HPDE6-E6E7 (cell line): ENCODE results near the gene AIP.

Experiments
- DNase-seq: peaks from one replicate; pipeline ENCODE4 v3.0.0; 2011; ENCODE audit warnings: missing footprints; ENCODE audit errors: extremely low spot score

The AIP gene

GRCh38 chr11:67493548-67494370, 10.9 kb downstream of the AIP start:
- DNase-seq: no peak

- no peak for DNase-seq
Measured at GRCh38 chr11:67494371-67495233, 11.8 kb downstream of the AIP start.

DNA sequence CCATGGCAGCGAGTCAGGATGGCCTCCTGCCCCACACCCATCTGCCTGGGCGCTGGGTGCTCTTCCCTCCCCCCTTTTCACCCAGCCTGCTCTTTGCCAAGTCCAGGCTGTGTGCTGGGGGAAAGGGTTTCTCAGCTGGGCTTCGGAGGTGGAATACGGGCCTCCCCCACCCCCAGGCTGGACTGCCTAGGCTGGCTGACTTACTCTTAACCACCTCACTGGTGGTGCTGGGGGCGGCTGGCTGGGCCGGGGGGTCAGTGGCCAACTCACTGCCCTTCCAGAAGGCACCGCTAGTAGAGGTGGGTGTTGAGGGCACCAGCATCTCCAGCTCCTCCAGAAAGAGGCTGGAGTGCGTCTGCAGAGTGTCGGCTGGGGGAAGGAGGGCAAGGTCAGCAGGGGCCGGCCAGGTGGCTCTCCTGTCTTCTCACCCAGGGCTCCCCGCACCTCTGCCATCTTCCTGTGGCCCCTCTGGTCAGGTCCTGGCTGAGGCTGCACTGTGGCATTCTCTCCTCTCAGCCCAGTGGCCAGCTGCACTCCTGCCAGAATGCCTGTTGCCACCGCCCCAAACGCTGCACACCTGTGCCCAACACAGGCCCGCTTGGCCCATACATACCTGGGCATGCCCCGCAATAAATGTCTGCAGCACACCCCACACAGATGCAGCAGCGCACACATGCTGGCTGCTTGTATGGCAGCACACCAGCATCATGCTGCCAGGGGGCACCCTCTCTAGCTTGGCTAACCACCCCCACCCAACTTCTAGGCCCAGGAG, 12.6 kb downstream of the AIP start:
- DNase-seq: no peak

DNA sequence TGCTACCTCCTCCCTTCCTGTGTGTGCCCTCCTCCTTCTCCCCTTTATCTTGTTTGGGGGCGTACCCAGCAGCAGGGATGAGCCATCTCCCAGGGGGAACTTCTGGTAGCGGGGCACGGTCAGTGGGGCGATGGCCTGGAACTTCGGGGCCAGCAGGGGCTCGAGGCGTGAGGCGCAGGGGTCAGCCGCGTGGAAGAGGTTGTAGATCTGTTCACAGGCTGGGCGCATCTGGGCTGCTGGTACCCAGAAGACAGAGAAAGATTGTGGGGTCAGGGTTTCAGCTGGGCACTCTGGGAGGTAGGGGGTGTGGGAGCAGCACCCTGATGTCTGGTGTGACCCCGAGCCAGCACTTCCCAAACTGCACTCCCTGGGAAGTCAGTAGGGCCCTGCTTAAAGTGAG, 13.3 kb downstream of the AIP start:
- DNase-seq: no peak

DNA sequence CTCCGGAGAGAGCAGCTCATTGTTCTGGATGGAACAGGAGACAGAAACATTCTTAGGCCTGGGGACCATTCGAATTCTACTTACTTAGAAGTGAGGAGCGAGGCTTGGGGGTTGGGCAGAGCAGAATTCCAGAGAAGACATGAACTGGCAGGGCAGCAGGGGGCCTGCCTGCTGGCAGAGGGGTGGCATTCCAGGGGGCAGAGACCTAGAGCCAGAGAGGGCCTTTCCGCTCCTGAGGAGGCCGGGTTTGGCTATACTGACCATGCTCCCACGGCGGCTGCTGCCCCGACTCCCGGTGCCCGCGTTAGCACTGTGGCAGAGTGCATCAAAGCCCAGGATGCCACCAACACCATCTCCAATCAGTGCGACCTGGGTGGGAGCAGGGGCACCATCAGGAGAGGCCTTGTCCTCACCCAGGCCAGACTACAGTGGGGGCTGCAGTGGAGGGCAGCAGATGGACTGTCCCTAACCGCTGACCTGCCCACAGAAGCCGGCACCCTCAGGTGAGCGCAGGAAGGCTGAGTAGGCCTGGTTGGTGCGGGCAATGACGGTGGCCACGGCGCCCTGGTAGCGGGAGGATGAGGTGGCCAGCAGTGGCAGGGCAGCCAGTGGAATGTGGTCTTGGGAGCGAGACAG, 14.9 kb downstream of the AIP start:
- DNase-seq: no peak

DNA sequence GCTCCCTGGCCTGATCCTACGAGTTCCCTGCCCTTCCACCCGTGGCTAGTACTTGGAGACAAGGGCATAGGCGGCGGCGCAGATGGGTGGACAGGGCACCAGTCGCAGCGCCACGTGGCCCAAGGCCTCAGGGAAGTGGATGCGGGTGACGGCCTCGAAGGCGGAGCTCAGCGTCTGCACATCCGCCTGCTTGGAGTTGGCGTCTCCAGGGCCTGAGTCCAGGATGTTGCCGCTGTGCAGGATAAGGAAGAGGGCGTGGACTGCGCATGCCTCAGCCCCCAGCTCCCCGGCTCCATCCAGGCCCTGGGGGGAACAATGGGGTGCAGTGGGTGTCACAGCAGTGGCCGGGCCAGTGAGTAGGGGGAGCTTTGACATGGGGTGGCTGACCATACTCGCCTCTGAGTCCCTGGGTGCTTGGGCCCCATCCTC, 15.7 kb downstream of the AIP start:
- no peak for DNase-seq

DNA sequence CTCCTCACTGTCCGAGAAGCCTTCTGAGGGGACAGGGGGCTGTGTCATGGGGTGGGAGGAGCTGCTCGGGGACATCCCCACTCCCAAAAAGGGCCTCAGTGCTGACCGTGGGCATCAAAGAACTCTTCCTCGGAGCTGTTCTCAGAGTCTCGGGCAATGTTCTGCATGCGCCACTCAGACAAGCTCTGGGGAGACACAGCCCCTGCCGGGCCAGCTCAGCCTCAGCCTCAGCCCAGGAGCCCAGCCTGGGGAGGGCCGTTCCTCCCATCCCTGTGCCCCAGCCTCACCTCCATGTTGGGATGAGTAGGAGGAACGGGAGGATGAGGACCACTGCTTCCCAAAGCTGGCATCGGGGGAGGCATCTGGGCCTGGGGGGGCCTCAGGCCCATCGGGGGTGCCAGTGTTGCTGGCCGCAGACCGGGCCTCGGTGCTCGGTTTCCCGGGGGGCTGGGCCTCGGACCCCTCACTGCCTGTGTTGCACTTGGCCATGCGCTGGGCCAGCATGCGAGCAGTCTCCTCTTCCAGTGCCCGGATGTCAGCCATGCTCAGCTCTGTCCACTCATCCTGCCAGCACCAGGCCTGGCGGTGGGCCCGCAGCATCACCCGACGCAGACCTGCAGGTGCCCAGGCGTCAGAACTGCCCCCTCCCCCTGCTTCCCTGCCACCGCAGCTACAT, 17.1 kb downstream of the AIP start:
- no peak for DNase-seq

DNA sequence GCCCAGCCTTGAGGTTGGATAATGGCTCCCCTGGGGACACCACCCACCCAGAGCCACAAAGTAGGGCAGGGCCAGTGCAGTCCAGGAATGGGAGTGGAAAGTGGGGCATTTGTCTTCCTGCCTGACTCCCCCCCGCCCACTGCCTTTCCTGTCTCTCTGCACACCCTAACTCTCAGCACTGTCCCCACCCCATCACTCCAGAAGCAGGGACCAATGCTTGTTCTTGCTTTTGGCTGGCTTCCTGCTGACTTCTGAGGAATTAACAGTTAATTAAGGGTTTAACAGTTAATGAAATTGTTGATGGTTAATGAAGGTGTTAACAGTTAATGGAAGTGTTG, 17.6 kb downstream of the AIP start:
- DNase-seq: no peak

GRCh38 chr11:67500831-67501715, 18.2 kb downstream of the AIP start:
- DNase-seq: no peak

- no peak for DNase-seq
Measured at GRCh38 chr11:67501854-67502253, 19.0 kb downstream of the AIP start.

DNA sequence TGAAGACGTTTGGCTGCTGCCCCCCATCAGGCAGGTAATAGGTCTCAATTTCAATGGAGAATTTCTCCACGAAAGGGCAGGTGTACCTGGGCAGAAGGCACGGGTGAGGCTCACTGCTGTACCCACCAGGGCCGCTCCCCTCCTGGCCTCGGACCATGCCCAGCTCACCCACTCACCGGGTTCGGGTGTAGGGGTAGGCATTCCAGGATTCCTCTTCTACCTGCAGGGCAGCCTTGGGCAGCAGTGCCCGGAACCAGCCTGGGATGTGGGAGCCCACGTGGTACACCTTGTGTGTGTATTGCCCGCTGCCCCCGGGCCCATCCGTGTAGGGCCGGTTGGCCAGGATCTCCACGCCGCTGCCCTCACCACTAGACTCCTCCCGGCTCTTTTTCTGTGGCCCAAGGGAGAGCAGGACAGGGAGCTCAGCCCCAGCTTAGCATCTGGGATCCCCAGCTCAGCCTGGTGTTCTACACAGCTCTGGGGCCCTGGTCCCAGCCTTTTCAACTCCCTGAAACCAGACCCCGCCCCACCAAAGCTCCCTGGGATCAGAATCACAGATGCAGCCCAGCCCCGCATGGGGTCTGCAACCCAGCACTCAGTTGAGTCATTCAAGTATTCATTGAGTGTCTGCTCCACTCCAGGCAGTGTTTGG, 19.6 kb downstream of the AIP start:
- DNase-seq: no peak

DNA sequence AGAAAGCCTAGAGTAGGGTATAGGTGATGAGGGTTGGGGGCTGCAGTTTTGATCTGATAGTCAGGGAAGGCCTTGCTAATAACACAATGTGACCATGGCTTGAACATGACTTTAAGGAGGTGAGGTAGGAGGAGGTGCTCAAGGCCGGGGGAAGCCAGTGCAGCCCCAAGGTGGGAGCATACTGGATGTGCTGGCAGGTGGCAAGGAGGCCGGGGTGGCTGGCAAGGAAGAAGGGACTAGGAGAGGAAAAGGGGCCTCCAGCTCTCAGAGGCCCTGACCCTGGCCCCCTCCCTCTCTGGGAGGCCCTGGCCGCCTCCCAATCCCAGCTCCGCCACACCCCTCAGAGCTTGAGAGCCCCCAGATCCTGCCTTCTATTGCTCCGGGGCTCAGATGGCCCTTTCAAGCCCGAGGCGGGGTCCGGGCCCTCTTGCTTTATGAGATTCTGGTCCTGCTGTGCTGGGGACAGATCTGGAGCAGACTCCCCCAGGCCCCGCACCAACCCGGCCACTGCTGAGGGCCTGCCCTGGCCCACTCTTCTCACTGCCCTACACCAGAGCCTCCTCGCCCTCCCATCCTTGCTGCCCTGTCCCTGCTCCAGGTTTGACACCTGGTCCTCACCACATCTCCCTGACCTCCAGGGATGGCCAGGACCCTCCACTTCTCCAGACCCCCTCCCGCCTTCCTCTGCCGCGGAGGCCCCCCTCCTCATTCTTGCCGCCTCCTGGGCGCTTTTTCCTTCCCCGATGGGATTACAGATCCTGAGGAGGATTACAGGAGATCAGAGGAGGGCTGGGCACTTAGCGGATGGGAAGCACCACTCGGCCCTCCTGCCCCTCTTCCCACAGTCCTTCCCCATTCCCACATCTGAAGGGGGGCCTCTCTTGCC, 20.5 kb downstream of the AIP start:
- no peak for DNase-seq

DNA sequence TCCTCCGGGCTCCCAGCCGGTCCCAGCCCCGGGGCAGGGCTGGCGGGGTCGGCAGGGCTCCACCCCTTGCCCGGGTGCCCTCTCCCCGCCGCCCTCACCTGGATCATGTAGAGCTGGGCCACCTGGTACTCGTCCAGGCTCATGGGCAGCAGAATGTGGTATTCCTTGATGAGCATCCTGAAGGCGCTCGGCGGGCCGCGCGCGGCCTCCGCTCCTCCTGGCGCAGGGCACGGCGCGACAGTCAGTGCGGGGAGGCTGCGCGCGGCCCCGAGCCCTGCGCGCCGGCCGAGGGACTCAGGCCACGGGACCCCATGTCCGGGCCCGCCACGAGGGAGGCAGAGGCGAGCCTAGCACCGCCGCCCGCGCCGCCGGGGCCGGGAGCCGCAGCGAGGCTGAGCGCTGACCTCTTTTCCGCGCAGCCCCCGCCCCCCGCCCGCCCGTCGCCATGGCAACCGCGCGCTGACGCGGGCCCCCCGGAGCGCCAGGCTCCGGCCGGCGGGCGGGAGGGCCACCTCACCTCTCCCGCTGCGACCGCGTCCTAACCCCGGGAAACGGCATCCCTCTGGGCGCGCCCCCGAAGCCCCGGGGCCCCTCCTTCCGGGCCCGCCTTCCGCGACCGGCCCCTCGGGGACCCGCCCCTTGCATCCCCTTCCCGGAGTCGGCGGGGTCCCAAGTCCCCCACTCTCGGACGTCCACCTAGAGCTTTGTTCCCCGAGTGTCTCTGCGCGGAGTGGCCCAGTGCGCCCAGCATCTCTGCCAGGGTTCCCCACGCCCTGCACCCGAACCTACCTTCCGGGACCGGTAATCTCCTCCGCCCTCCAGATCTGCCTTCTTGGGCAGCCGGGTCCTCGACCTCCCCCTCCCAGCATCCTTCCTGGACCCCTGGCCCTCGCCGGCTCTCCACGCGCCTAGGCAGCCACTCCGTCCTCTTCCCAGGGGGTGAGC, 21.5 kb downstream of the AIP start:
- DNase-seq: no peak

- DNase-seq: peak; percentile 83
Measured at GRCh38 chr11:67504950-67505581, 22.2 kb downstream of the AIP start, which contains the start of gene PITPNM1. TSS of gene PITPNM1 (minus strand) at chr11:67505363. CDS start at chr11:67504180, 1,183 bp downstream.

GRCh38 chr11:67505605-67506396, 23.0 kb downstream of the AIP start:
- peak; percentile 94 for DNase-seq

- no peak for DNase-seq
Measured at GRCh38 chr11:67506426-67507051, 23.7 kb downstream of the AIP start.
